ENCODE results near the gene KCNIP3. TPM values are rescaled to one million over a fixed set of nuclear protein-coding genes. Genes with fewer than 3 reads are reported as not detected.
"Not testable (repeated sequence)": the region's sequence is repeated elsewhere in the genome, so short reads cannot be mapped to it uniquely, and the experiment has no call there.

KCNIP3 gene
- total RNA-seq, 2 donors from 2014 or later: 10.5 to 17.9 TPM

DNA sequence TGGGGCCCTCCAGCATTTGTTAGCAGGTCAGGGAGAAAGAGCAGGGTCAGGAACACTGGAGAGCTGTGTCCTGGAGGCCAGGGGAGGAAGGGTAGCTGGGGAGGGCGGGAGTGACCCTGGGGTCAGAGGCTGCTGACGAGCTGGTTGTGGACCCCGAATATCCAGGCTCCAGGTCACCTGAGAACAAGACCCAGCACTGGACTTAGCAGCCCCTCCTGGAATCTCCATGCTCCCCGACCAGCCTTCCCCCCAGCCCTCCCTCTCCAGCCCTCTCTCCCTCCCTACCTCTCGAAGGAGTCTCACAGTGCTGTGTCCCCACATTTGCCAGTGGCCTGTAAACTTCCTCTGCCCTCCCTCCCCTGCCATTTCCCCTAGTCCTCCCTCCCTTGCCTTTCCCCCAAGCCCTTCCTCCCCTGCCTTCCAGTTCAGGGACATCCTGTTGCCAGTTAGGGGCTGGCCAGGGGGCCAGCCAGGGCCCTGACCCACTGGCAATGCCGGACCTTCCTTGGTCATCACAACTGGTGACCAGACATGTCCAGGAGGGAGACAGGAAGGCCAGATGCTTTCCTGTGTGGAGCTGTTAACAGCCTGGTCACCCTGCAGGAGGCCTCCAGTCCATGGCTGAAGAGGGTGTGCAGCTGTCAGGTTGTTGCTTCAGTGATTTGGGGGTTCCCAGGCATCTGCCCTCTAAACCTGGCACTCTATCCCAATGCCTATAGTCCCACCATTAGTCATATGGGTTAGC, 55.3 kb downstream of the KCNIP3 start:
- intact Hi-C loops (cut with DNase I): no loop called here

DNA sequence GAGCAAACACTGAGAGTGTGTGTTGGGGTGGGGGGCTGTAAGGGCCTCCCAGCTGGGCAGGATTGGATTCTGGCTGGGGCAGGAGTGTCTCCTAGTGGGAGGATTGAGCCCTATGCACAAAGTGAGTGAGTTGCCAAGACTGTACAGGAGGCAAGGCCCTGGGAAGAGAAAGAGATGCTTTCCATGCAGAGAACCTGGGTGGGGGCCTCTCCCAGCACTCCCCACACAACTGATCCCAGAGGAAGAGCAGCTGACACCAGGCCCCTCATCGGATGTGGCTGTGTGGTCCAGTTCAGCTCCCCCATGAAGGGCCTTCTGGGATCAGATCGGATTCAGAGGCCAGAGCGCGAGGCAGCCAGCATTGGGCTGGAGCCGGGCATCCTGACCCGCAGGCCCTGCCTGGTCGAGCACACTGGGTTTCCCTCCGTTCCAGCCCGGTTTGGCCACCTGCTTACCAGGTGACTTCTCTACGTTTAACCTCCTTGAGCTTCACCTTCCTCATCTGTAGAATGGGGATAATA, 56.0 kb downstream of the KCNIP3 start:
- intact Hi-C loops (cut with DNase I): no loop called here
- peak; percentile 70 for DNase-seq (ENCODE audit: low spot score)

More for the DNA sequence above, 55.3 kb downstream of the KCNIP3 start:
- peak; percentile 50 for DNase-seq (ENCODE audit: low spot score)

DNA sequence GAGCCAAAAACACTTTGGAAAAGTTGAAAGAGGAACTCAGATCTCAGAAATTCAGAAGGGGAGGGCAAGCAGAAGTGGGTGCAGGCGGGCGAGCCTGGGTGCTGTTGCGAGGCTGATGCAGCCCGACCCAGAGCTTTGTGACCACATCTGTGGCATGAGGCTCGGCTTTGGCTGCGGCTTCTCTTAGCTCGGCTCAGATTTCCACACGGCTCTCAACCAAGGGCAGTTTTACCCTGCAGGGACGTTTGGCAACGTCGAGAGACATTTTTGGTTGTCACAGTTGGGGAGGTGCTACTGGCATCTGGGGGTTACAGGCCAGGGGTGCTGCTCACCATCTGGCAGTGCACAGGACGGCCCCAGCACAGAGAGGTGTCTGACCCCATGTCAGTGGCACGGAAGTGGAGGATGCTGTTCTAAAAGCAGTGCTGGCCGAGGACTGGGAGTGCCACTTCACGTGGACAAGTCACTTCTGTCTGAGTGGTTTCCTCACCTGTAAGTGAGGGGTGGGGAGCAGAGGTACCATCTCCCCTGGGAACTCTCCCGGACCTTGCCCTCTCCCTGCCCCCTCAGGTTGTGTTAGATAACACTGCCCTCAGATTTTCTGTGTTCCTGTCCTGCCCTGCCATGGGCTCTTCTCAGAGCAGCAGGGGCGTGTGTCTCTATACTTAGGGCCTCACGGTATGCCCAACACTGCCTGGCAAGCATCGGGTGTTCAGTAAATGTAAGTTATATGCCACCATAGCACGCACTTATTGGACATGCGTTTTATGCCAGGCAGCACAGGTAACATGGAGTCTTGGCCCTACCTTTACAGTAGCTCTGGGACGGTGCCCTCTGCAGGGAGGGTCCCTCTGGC, 56.7 kb downstream of the KCNIP3 start:
- intact Hi-C loops (cut with DNase I): no loop called here
- DNase-seq (ENCODE audit: low spot score): peak; percentile 72

DNA sequence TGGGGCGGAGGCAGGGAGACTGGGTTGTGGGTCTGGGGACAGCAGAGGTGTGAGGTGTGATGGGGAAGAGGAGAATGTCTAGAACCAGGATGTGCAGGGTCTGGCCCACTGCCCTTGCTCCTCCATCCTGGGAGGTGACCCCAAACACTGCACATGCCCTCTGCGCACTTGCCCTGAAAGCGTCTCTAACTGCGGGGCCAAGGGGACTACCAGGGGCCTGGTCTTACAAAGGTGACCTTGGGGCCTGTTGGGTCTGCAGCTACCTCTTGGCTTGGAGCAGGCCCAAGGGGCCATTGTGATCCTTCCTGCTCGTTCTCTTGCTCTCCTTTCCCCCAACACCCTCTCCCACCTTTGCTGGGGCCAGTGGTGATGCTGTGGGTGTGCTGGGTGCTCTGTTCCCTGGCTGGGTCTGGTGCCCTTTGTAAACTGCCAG, 57.3 kb downstream of the KCNIP3 start:
- intact Hi-C loops (cut with DNase I): no loop called here
- DNase-seq (ENCODE audit: low spot score): peak; percentile 66

DNA sequence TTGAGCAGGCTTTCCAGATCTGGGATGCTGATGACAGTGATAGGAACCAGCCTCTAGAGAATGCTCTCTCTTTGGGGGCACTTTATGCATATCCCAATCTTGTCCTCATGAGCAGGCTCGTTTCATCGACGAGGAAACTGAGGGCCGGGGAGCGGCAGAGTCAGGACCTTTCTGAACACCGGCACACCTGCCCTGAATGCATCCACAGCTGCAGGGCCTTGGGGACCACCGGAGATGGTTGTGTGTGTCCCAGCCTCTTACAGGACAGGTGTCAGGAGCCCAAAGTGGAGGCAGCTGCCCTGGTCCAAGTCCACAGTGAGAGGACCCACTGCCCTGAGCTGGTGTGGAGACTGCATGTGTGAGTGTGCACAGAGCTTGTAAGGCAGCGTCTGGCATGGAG, 57.8 kb downstream of the KCNIP3 start:
- intact Hi-C loops (cut with DNase I): no loop called here
- peak; percentile 68 for DNase-seq (ENCODE audit: low spot score)

DNA sequence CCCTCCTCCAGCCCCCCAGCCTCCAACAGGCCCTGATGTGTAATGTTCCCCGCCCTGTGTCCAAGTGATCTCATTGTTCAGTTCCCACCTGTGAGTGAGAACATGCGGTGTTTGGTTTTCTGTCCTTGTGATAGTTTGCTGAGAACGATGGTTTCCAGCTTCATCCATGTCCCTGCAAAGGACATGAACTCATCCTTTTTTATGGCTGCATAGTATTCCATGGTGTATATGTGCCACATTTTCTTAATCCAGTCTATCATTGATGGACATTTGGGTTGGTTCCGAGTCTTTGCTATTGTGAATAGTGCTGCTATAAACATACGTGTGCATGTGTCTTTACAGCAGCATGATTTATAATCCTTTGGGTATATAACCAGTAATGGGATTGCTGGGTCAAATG, 58.3 kb downstream of the KCNIP3 start:
- intact Hi-C loops (cut with DNase I): not testable (repeated sequence)
- DNase-seq (ENCODE audit: low spot score): peak; percentile 9

DNA sequence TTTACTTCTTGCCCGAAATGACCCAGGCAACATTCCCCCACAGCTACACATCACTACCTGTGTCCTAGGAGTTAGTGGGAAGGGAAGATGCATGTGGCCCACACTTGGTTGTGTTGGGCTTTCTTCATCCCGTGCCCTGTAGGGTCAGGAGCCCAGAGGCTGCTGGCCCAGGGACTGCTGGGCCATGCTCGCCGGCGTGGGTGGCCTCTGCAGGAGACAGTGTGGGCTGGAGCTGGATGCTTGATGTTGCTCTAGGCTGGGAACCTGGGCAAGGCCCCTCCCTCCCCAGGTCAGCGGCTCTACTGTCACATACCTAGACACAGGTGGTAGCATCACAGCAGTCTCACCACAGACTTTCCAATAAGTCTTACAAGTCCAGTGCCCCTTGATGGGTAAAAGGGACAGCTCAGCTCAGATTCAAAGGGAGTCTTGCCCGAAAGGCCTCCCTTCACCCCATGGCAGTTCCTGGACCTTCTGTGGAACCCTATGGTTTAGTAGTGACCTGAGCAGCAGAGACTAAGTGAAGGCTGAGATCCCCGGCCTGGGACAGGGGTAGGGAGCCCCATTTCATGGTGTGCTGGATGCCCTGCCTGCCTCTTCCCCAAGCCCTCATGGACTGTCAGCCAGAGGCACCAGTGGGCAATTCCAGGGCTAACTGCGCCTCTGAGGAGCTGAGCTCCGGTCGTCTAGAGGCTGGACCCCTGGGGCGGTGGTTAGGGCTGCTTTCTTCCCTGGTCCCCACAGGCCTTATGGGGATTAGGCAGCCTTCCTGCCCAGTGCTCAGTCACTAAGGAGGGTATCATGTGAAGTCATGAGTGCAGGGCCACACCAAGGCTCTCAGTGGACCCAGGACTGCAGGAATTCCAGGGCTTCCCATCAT, 59.9 kb downstream of the KCNIP3 start:
- peak; percentile 66 for DNase-seq (ENCODE audit: low spot score)

DNA sequence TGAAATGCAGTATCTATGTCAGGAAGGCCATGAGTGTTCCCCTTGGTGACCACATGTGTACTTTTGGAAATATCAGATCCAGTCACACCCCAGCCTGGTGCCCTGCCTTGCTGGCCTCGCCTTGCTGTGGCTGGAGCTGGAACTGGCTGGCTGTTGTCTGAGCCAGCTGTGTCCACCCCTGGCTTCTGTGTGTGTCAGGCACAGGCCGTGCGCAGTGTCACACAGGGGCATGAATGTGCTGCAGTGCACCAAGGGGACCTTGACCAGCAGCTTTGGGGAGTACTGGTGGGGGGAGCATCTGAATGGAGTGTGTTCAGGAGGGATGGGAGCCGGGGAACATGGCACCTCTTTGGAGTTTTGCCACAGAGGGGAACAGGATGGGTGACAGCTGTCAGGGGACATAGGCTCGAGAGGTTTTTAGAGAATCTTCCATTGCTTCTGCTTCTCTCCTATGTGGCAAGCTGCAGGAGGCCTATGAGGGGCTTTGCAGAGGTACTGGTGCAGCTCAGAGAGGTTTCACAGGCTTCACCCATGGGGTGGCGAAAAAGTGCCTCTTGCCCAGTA, 60.7 kb downstream of the KCNIP3 start:
- intact Hi-C loops (cut with DNase I): no loop called here
- peak; percentile 54 for DNase-seq (ENCODE audit: low spot score)

More for the DNA sequence above, 59.9 kb downstream of the KCNIP3 start:
- intact Hi-C loops (cut with DNase I): no loop called here

DNA sequence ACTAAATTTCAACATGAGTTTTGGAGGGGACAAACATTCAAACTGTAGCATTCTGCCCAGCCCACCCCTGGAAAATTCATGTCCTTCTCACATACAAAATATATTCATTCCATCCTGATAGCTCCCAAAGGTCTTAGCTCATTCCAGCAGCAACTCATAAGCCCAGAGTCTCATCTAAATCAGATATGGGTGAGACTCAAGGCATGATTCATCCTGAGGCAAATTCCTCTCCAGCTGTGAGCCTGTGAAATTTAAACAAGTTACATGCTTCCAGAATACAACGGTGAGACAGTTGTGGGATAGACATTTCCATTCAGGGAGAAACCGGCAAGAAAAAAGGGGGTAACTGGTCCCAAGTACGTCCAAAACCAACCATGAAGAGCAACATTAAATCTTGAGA, 61.9 kb downstream of the KCNIP3 start:
- intact Hi-C loops (cut with DNase I): no loop called here

DNA sequence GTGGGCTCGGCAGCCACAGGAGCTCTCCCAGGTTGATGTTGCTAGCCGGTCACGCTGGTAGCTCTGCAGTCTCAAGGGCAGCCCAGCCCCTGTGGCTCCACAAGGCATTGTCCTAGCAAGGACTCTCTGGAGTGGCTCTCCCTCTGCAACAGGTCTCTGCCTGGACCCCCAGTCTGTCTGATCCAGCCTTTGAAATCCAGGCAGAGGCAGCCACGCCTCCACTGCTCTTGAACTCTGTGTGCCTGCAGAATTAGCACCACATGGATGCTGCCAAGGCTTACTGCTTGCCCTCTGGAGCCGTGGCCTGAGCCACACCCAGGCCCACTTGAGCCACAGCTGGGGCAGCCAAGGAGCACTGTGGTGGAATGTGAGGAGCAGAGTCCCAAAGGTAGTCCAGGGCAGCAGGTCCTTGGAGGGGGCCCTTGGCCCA, 62.4 kb downstream of the KCNIP3 start:
- intact Hi-C loops (cut with DNase I): no loop called here
- peak; percentile 76 for DNase-seq (ENCODE audit: low spot score)

More for the DNA sequence above, 61.9 kb downstream of the KCNIP3 start:
- no peak for DNase-seq (ENCODE audit: low spot score)

DNA sequence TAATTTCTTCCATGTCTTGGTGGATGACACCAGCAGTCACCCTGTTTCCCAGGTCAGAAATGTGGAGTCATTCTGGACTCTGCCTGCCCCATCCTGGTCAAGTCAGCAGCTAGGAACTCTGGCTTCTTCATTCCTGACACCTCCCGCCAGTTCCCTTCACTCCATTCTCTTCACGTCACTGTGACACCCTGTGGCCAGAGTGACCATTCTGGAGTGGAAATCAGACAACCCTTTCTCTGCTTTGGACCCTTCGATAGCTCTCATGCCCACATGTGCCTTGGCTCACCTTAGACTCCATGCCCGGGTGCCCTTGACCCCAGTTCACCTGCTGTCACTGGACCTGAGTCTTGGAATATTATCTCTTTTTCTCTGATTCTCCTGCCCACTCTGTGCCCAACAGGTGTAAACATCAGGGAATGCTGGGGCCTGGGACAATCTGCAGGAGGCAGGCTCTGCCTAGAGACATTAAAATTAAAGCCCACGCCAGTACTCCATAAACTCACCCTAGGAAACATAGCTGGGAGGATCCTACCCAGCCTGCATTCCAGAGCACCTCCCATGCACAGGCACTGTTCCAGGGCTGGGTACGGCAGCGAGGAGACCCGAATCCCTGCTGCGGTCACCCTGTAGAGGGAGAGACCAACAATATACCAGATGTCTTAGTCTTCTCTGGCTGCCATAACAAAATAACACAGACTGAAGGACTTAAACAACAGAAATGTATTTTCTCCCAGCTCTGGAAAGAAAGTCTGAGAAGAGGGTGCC, 64.3 kb downstream of the KCNIP3 start:
- intact Hi-C loops (cut with DNase I): no loop called here
- DNase-seq (ENCODE audit: low spot score): peak; percentile 65

DNA sequence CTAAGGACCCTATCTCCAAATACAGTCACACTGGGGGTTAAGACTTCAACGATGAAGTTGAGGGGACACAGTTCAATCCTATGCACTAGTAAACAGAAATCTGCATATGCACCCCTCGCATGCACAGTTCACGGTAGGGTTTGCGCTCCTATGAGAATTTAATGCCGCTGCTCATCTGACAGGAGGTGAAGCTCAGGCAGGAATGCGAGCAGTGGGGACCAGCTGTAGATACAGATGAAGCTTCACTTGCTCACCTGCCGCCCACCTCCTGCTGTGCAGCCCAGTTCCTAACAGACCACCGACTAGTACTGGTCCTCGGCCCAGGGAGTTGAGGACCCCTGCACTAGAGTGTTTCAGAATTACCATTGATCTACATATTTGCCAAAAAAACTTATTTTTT, 65.3 kb downstream of the KCNIP3 start:
- DNase-seq (ENCODE audit: low spot score): peak; percentile 66

DNA sequence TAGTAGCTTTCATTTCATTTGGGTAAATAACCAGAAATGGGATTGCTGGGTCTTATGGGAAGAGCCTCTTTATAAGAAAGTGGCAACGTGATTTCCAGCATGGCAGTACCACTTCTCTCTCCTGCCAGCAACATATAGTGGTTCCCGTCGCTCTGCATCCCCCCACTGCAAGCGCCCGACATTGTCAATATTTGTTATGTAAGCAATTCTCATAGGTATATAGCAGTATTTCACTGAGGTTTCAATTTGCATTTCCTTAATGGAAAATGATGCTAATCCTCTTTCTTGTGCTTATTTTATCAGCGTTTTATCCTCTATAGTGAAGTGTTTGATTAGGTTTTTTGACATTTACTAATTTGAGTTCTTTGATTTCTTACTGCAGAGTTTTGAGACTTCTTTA, 69.4 kb downstream of the KCNIP3 start:
- intact Hi-C loops (cut with DNase I): no loop called here
- DNase-seq (ENCODE audit: low spot score): no peak

More for the DNA sequence above, 65.3 kb downstream of the KCNIP3 start:
- intact Hi-C loops (cut with DNase I): no loop called here

DNA sequence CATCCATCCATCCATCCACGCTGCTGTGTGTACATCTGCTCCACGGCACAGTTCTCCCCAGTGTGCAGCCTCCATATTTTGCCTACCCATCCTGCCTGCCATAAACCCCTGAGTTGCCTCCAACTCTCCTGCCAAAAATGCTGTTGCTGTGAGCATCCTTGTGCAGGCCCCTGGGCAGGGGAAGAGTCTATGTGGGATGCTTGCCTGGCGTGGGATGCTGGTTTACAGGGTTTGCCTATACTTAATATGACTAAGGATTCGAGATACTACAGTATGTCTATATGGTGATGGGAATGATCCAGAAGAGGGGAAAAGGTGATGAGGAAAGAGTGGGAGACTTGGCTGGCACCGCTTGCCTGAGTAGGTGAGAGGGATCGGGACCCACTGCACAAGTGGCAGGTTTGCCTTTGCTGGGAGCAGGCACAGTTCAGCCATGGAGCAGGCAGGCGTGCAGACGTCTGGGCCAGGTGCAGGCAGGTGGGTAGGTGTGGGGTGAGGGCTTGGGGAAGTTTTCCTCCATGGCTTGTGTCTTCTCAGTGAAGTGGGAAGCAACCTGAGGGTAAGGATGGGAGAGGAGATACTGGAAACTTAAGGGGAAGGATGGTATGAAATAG, 75.2 kb downstream of the KCNIP3 start:
- intact Hi-C loops (cut with DNase I): no loop called here
- peak; percentile 45 for DNase-seq (ENCODE audit: low spot score)

DNA sequence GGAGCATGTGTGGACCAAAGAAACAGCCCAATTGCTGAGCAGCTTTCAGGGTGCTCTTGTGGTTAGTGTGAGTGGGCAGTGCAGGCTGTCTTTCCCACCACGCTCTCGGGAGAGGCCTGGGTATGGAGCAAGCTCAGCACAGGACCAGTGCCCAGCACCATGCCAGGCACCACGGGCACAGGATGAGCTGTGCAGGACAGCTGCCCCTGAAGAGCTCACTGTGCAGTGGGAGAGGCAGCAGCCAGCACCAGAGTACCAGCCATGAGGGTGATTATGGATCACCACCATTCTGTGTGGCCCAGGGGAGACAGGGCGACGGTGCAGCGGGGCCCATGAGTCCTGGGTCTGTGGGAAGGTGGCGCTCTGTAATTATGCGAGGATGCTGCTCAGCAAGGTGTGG, 75.7 kb downstream of the KCNIP3 start:
- peak; percentile 47 for DNase-seq (ENCODE audit: low spot score)
- intact Hi-C loops (cut with DNase I): no loop called here

DNA sequence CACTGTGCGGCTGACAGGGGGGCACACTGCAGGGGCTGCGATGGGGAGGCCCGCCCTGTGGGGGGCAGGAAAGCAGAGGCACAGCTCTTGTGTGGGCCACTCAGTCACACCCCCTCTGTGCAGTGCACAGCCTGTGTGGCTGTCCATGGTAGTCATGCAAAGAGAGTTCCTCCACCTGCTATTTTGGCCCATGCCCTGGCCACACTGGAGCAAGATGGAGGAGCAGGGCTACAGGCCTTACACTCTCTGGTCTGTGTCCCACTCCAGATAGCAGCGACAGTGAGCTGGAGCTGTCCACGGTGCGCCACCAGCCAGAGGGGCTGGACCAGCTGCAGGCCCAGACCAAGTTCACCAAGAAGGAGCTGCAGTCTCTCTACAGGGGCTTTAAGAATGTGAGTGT, 76.9 kb downstream of the KCNIP3 start:
- intact Hi-C loops (cut with DNase I): no loop called here
- DNase-seq (ENCODE audit: low spot score): peak; percentile 36

DNA sequence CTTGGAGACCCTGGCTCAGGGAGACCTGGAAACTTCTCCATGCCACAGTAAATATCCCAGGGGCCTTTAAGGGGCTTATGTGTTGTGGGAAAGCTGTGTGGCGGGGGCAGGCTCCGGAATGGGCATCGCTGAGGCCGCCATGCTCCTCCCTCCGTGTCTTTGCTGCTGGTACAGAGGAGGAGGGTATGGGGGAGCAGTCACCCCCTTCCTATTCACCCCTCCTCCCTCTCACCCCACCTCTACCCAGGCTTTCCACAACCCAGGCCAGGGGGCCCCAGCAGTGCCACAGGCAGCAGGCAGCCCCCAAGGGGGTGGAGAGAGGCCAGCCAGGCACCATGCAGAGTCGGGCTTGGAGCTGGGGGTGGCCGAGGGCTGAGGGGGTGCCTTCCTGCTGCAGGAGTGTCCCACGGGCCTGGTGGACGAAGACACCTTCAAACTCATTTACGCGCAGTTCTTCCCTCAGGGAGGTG, 77.3 kb downstream of the KCNIP3 start:
- DNase-seq (ENCODE audit: low spot score): peak; percentile 59

More for the DNA sequence above, 77.3 kb downstream of the KCNIP3 start:
- intact Hi-C loops (cut with DNase I): no loop called here

All from posterior vena cava (tissue), 2 donors.